Ishikawa (cell line): ENCODE data around the gene ARL10.

Source experiments
- EGR1 ChIP-seq: IDR thresholded peaks from 2 replicates; pipeline ENCODE4 v1.6.1; 2012
- REST ChIP-seq: IDR thresholded peaks from 2 replicates; pipeline ENCODE4 v1.6.1; 2012; ENCODE audit warnings: low read depth, mild to moderate bottlenecking
- TAF1 ChIP-seq: IDR thresholded peaks from 2 replicates; pipeline ENCODE4 v1.6.1; 2012; ENCODE audit warnings: low read depth, mild to moderate bottlenecking

- TF ChIP-seq TAF1 (no peak), REST (no peak), EGR1 (no peak)
Observed at GRCh38 chr5:176425791-176426190, 60.5 kb downstream of the ARL10 start.
